Osteocyte (in vitro differentiated cells): ENCODE results near the gene TMEM117. TPM values are rescaled to one million over a fixed set of nuclear protein-coding genes. Genes with fewer than 3 reads are reported as not detected.

Source experiments
- DNase-seq: peaks from one replicate; pipeline ENCODE4 v3.0.0; 2021; ENCODE audit warnings: mixed read lengths; ENCODE audit not compliant: unreplicated experiment; ENCODE audit errors: extremely low spot score
- H3K27ac Mint-ChIP-seq: one replicate; pipeline ENCODE4 v1.8.0; 2021; ENCODE audit warnings: mild to moderate bottlenecking, mixed read lengths; ENCODE audit not compliant: unreplicated experiment
- H3K27me3 Mint-ChIP-seq: one replicate; pipeline ENCODE4 v1.8.0; 2021; ENCODE audit warnings: mixed read lengths; ENCODE audit not compliant: unreplicated experiment
- H3K36me3 Mint-ChIP-seq: one replicate; pipeline ENCODE4 v1.8.0; 2021; ENCODE audit warnings: mixed read lengths; ENCODE audit not compliant: unreplicated experiment
- H3K4me1 Mint-ChIP-seq: one replicate; pipeline ENCODE4 v1.8.0; 2021; ENCODE audit warnings: mixed read lengths; ENCODE audit not compliant: unreplicated experiment
- H3K4me3 Mint-ChIP-seq: one replicate; pipeline ENCODE4 v1.8.0; 2021; ENCODE audit warnings: mild to moderate bottlenecking, moderate library complexity, mixed read lengths; ENCODE audit not compliant: unreplicated experiment
- H3K9me3 Mint-ChIP-seq: one replicate; pipeline ENCODE4 v1.8.0; 2021; ENCODE audit warnings: mixed read lengths; ENCODE audit not compliant: unreplicated experiment
- total RNA-seq: library from RNA; stranded (reverse); gene quantifications from 2 replicates; pipeline ENCODE4 v1.2.1, GENCODE V29; 2021
- TF ChIP-seq, protein P1 (sequence below): fragments of 200-600 bp; sonication (generic); IDR thresholded peaks from 2 replicates; pipeline ENCODE4 v1.5.0; 2021; ENCODE audit warnings: antibody characterized with exemption, mild to moderate bottlenecking, moderate library complexity

The TMEM117 gene
- total RNA-seq, 1 donor from 2014 or later = 14.2 TPM

DNA sequence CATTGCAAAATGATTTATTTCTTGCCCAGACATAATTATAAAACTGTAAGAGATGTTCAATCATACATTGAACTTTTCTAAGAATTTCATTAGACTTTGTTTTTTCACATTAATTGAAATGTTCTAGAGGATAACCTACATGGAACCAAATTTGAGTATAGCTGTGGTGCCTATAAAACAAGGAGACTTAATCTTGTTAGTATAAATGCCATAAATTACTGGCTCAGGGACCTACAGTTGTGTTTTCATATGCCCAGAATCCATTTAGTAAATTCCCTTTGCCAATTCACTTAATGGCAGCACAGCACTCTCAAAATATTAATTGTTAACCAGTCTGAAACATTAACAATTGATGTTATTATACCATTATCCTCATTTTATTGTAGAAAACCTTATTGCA, 551.7 kb downstream of the TMEM117 start:
- H3K4me1 Mint-ChIP-seq = no peaks in the 10 kb centered on the region
- H3K36me3 Mint-ChIP-seq = peaks cover 2% of the 10 kb centered on the region
- no peak overlapping the region for H3K27ac Mint-ChIP-seq
- H3K9me3 Mint-ChIP-seq = no peaks in the 10 kb centered on the region
- TF ChIP-seq, protein P1, sequence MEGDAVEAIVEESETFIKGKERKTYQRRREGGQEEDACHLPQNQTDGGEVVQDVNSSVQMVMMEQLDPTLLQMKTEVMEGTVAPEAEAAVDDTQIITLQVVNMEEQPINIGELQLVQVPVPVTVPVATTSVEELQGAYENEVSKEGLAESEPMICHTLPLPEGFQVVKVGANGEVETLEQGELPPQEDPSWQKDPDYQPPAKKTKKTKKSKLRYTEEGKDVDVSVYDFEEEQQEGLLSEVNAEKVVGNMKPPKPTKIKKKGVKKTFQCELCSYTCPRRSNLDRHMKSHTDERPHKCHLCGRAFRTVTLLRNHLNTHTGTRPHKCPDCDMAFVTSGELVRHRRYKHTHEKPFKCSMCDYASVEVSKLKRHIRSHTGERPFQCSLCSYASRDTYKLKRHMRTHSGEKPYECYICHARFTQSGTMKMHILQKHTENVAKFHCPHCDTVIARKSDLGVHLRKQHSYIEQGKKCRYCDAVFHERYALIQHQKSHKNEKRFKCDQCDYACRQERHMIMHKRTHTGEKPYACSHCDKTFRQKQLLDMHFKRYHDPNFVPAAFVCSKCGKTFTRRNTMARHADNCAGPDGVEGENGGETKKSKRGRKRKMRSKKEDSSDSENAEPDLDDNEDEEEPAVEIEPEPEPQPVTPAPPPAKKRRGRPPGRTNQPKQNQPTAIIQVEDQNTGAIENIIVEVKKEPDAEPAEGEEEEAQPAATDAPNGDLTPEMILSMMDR = no peak
- H3K4me3 Mint-ChIP-seq = no peak overlapping the region
- H3K27me3 Mint-ChIP-seq = no peaks in the 10 kb centered on the region
- no peak for DNase-seq

DNA sequence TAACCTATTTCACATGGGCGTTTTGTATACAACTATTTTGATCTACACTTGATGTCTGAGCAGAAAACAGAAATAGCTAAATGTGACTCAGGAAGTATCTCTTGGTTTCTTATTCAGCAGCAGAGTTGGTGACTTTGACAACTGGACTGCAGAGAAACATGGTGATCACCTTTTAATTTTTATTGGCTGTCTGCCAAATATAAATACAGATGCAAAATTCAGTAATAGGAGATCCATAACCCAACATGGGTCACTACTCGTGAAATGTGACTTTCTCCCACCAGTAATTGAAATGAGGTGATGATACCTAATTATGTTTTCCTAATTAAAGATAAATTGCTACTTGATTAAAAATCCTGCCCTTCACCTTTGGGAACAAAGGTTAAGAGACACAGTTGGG, 553.2 kb downstream of the TMEM117 start:
- Mint-ChIP-seq H3K9me3 (no peaks in the 10 kb centered on the region), H3K36me3 (peaks cover 2% of the 10 kb centered on the region), H3K4me3 (no peak overlapping the region), H3K27me3 (no peaks in the 10 kb centered on the region), H3K27ac (no peak overlapping the region), H3K4me1 (no peaks in the 10 kb centered on the region)
- TF ChIP-seq, protein P1 = no peak
- no peak for DNase-seq

DNA sequence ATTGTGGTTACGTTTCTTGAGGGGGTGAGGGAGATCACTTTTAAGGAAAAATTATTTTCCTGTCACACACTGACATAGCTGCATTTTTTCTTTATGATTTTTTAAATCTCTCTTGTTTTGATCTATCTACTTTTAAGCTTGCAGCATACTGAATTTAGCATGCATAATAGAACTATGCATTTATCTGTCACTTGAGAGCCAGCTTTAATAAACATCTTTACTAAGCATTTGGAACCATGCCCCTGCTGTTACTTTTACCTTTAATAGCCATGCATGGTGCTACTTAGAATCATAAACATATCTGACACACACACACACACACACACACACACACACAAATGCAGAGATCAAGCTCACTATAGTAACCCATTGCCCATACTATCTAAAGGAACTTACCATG, 554.0 kb downstream of the TMEM117 start:
- Mint-ChIP-seq H3K9me3 (no peaks in the 10 kb centered on the region), H3K27ac (no peak overlapping the region), H3K4me3 (no peak overlapping the region), H3K27me3 (no peaks in the 10 kb centered on the region), H3K4me1 (no peaks in the 10 kb centered on the region), H3K36me3 (peaks cover 2% of the 10 kb centered on the region)
- DNase-seq = no peak
- TF ChIP-seq, protein P1 = no peak

DNA sequence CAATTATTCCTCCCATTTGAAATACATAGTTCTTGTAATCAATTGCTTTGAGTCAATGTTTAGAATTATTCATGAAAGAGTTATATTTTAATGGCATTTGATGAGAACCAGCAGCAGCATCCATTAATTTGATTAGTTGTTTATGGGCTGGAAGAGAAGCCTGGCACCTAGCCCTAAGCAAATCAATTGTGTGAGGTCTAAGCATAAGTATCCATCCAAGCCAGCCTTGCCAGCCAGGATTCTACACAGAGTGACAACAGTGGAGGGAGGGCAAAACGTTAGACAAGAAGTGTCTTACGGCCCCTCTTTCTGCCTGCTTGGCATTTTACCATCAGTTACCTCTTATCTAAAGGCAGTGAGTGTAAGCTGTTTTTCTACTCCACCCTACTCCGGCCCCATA, 561.8 kb downstream of the TMEM117 start:
- Mint-ChIP-seq H3K9me3 (no peaks in the 10 kb centered on the region), H3K27ac (no peak overlapping the region), H3K4me1 (no peaks in the 10 kb centered on the region), H3K27me3 (no peaks in the 10 kb centered on the region), H3K4me3 (no peak overlapping the region), H3K36me3 (no peaks in the 10 kb centered on the region)
- TF ChIP-seq, protein P1 = no peak
- DNase-seq = no peak

DNA sequence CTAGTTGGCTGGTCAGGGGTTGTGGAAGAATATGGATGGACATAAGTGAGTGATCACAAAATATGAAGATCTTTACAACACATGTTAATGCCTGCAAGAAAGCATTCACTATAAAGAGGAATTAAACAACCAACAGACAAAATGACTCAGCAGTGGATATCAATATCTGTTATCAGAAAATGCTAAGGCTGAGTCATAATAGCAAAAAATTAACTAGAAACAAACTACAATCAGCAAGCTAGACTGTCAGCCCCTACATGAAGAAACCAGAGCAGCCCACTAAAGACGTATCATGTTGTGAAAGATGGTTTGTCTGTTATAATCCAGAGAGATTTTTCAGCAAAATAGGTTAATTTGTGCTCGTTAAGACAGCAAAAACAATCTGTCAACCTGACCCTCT, 567.3 kb downstream of the TMEM117 start:
- Mint-ChIP-seq H3K27me3 (no peaks in the 10 kb centered on the region), H3K27ac (no peak overlapping the region), H3K4me3 (no peak overlapping the region), H3K36me3 (no peaks in the 10 kb centered on the region), H3K4me1 (no peaks in the 10 kb centered on the region), H3K9me3 (no peaks in the 10 kb centered on the region)
- DNase-seq = no peak
- TF ChIP-seq, protein P1 = no peak
